ENCODE results near the gene PXDN.

DNA sequence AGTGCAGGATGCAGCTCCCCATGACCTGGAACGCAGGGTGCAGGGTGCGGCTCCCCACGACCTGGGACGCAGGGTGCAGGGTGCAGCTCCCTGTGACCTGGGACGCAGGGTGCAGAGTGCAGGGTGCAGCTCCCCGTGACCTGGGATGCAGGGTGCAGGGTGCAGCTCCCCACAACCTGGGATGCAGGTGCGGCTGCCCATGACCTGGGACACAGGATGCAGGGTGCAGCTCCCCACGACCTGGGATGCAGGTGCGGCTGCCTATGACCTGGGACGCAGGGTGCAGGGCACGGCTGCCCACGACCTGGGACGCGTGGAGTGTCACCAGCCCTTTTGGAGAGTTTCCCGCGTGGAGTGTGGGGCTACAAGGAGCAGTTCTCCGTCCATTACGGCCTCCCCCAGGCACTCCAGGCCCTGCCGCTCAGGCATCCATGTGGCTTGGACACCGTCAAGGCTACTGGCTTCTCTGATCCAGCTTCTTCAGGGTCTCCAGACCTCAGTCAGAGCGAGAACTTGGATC, 38.7 kb downstream of the PXDN start:
- TF ChIP-seq, protein P1, sequence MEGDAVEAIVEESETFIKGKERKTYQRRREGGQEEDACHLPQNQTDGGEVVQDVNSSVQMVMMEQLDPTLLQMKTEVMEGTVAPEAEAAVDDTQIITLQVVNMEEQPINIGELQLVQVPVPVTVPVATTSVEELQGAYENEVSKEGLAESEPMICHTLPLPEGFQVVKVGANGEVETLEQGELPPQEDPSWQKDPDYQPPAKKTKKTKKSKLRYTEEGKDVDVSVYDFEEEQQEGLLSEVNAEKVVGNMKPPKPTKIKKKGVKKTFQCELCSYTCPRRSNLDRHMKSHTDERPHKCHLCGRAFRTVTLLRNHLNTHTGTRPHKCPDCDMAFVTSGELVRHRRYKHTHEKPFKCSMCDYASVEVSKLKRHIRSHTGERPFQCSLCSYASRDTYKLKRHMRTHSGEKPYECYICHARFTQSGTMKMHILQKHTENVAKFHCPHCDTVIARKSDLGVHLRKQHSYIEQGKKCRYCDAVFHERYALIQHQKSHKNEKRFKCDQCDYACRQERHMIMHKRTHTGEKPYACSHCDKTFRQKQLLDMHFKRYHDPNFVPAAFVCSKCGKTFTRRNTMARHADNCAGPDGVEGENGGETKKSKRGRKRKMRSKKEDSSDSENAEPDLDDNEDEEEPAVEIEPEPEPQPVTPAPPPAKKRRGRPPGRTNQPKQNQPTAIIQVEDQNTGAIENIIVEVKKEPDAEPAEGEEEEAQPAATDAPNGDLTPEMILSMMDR (tag by site-specific recombination; IDR thresholded peaks at IDR 0.05): no peak
- TF ChIP-seq TCF7L2 (IDR thresholded peaks at IDR 0.05; ENCODE audit: borderline replicate concordance, low read depth, low read length) (no peak), ZNF416 (tag by site-specific recombination; IDR thresholded peaks at IDR 0.05) (no peak), MYNN (tag by site-specific recombination; IDR thresholded peaks at IDR 0.05; ENCODE audit: borderline replicate concordance) (no peak), ZNF501 (tag by site-specific recombination; IDR thresholded peaks at IDR 0.05) (no peak), KLF16 (tag by site-specific recombination; IDR thresholded peaks at IDR 0.05) (no peak), ZBTB1 (tag by site-specific recombination; IDR thresholded peaks at IDR 0.05) (no peak), KLF9 (tag by site-specific recombination; IDR thresholded peaks at IDR 0.05; ENCODE audit: low read depth) (no peak), GFI1B (tag by site-specific recombination; IDR thresholded peaks at IDR 0.05) (no peak), ZNF266 (tag by site-specific recombination; IDR thresholded peaks at IDR 0.05; ENCODE audit: low read depth) (no peak)
- TF ChIP-seq, protein P2, sequence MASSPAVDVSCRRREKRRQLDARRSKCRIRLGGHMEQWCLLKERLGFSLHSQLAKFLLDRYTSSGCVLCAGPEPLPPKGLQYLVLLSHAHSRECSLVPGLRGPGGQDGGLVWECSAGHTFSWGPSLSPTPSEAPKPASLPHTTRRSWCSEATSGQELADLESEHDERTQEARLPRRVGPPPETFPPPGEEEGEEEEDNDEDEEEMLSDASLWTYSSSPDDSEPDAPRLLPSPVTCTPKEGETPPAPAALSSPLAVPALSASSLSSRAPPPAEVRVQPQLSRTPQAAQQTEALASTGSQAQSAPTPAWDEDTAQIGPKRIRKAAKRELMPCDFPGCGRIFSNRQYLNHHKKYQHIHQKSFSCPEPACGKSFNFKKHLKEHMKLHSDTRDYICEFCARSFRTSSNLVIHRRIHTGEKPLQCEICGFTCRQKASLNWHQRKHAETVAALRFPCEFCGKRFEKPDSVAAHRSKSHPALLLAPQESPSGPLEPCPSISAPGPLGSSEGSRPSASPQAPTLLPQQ (tag by site-specific recombination; IDR thresholded peaks at IDR 0.05): no peak
- TF ChIP-seq, protein P3, sequence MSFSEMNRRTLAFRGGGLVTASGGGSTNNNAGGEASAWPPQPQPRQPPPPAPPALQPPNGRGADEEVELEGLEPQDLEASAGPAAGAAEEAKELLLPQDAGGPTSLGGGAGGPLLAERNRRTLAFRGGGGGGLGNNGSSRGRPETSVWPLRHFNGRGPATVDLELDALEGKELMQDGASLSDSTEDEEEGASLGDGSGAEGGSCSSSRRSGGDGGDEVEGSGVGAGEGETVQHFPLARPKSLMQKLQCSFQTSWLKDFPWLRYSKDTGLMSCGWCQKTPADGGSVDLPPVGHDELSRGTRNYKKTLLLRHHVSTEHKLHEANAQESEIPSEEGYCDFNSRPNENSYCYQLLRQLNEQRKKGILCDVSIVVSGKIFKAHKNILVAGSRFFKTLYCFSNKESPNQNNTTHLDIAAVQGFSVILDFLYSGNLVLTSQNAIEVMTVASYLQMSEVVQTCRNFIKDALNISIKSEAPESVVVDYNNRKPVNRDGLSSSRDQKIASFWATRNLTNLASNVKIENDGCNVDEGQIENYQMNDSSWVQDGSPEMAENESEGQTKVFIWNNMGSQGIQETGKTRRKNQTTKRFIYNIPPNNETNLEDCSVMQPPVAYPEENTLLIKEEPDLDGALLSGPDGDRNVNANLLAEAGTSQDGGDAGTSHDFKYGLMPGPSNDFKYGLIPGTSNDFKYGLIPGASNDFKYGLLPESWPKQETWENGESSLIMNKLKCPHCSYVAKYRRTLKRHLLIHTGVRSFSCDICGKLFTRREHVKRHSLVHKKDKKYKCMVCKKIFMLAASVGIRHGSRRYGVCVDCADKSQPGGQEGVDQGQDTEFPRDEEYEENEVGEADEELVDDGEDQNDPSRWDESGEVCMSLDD (tag by site-specific recombination; IDR thresholded peaks at IDR 0.05): no peak

Measured in HEK293 (cell line).